ENCODE measurements around the gene ASXL1. TPM values are rescaled to one million over a fixed set of nuclear protein-coding genes. Genes with fewer than 3 reads are reported as not detected.

The ASXL1 gene
- total RNA-seq, 1 experiment from 2014 or later: 39.8 TPM

- peaks cover 4% of the 10 kb centered on the region for H3K36me3 ChIP-seq
- no peaks in the 10 kb centered on the region for H3K9me3 ChIP-seq
- H3K4me3 ChIP-seq: no peak overlapping the region
- no peaks in the 10 kb centered on the region for H3K27me3 ChIP-seq
- no peak for DNase-seq
Observed at GRCh38 chr20:32451340-32451681, 93.2 kb downstream of the ASXL1 start.

- Histone ChIP-seq H3K9me3 (no peaks in the 10 kb centered on the region), H3K36me3 (peaks cover 2% of the 10 kb centered on the region), H3K27me3 (no peaks in the 10 kb centered on the region), H3K4me3 (no peak overlapping the region)
- no peak for DNase-seq
Observed at GRCh38 chr20:32451682-32452461, 93.7 kb downstream of the ASXL1 start.

GRCh38 chr20:32452776-32453466 lies 94.8 kb downstream of the ASXL1 start:
- no peaks in the 10 kb centered on the region for H3K27me3 ChIP-seq
- H3K9me3 ChIP-seq: no peaks in the 10 kb centered on the region
- DNase-seq: no peak
- H3K4me3 ChIP-seq: no peak overlapping the region
- no peaks in the 10 kb centered on the region for H3K36me3 ChIP-seq

- no peaks in the 10 kb centered on the region for H3K27me3 ChIP-seq
- DNase-seq: no peak
- no peaks in the 10 kb centered on the region for H3K9me3 ChIP-seq
- no peaks in the 10 kb centered on the region for H3K36me3 ChIP-seq
- no peak overlapping the region for H3K4me3 ChIP-seq
Observed at GRCh38 chr20:32453467-32454163, 95.5 kb downstream of the ASXL1 start.

GRCh38 chr20:32454164-32455145 lies 96.3 kb downstream of the ASXL1 start:
- H3K36me3 ChIP-seq: no peaks in the 10 kb centered on the region

GRCh38 chr20:32455171-32455900 lies 97.2 kb downstream of the ASXL1 start:
- Histone ChIP-seq H3K27me3 (no peaks in the 10 kb centered on the region), H3K4me3 (no peak overlapping the region), H3K9me3 (no peaks in the 10 kb centered on the region), H3K36me3 (no peaks in the 10 kb centered on the region)
- DNase-seq: no peak

More at GRCh38 chr20:32454164-32455145, 96.3 kb downstream of the ASXL1 start:
- H3K9me3 ChIP-seq: no peaks in the 10 kb centered on the region
- DNase-seq: no peak
- no peaks in the 10 kb centered on the region for H3K27me3 ChIP-seq
- no peak overlapping the region for H3K4me3 ChIP-seq

- no peak for DNase-seq
- no peak overlapping the region for H3K4me3 ChIP-seq
- no peaks in the 10 kb centered on the region for H3K9me3 ChIP-seq
- no peaks in the 10 kb centered on the region for H3K27me3 ChIP-seq
- no peaks in the 10 kb centered on the region for H3K36me3 ChIP-seq
Observed at GRCh38 chr20:32455901-32456701, 98.0 kb downstream of the ASXL1 start.

GRCh38 chr20:32456869-32457478 lies 98.8 kb downstream of the ASXL1 start:
- H3K36me3 ChIP-seq: no peaks in the 10 kb centered on the region
- no peaks in the 10 kb centered on the region for H3K27me3 ChIP-seq
- peak; percentile 35 for DNase-seq
- H3K9me3 ChIP-seq: no peaks in the 10 kb centered on the region
- peak overlapping the region; percentile 18; the same call in 1 of the 2 replicates for H3K4me3 ChIP-seq

GRCh38 chr20:32457479-32457986 lies 99.4 kb downstream of the ASXL1 start:
- Histone ChIP-seq H3K36me3 (no peaks in the 10 kb centered on the region), H3K27me3 (no peaks in the 10 kb centered on the region), H3K4me3 (no peak overlapping the region), H3K9me3 (no peaks in the 10 kb centered on the region)
- peak; percentile 39 for DNase-seq

GRCh38 chr20:32458061-32458836 lies 100.1 kb downstream of the ASXL1 start:
- H3K36me3 ChIP-seq: no peaks in the 10 kb centered on the region
- no peaks in the 10 kb centered on the region for H3K27me3 ChIP-seq
- H3K4me3 ChIP-seq: no peak overlapping the region
- no peak for DNase-seq
- H3K9me3 ChIP-seq: no peaks in the 10 kb centered on the region

GRCh38 chr20:32458837-32459220 lies 100.7 kb downstream of the ASXL1 start:
- Histone ChIP-seq H3K4me3 (no peak overlapping the region), H3K36me3 (no peaks in the 10 kb centered on the region), H3K9me3 (no peaks in the 10 kb centered on the region), H3K27me3 (no peaks in the 10 kb centered on the region)
- DNase-seq: no peak

- no peak for DNase-seq
- no peaks in the 10 kb centered on the region for H3K27me3 ChIP-seq
Observed at GRCh38 chr20:32460231-32460630, 102.1 kb downstream of the ASXL1 start.

GRCh38 chr20:32460683-32461320 lies 102.7 kb downstream of the ASXL1 start:
- Histone ChIP-seq H3K36me3 (no peaks in the 10 kb centered on the region), H3K27me3 (no peaks in the 10 kb centered on the region), H3K9me3 (no peaks in the 10 kb centered on the region), H3K4me3 (no peak overlapping the region)
- no peak for DNase-seq

More at GRCh38 chr20:32460231-32460630, 102.1 kb downstream of the ASXL1 start:
- H3K9me3 ChIP-seq: no peaks in the 10 kb centered on the region
- no peaks in the 10 kb centered on the region for H3K36me3 ChIP-seq
- H3K4me3 ChIP-seq: no peak overlapping the region

Measured in MG63 (cell line).